ENCODE measurements around the gene TRAF1.

The TRAF1 gene

GRCh38 chr9:120893611-120894307 lies 32.8 kb downstream of the TRAF1 start:
- H3K27me3 ChIP-seq (ENCODE audit: control insufficient read depth, insufficient read depth, low read length): no peaks in the 10 kb centered on the region
- H3K9ac ChIP-seq (ENCODE audit: low read length): no peak overlapping the region
- H3K4me3 ChIP-seq (ENCODE audit: low read length): no peak overlapping the region
- H3K4me1 ChIP-seq (ENCODE audit: control insufficient read depth, insufficient read depth, low read length): peaks cover 4% of the 10 kb centered on the region
- H3K27ac ChIP-seq (ENCODE audit: low read depth, low read length): peak overlapping the region; percentile 27
- H3K36me3 ChIP-seq (ENCODE audit: control insufficient read depth, insufficient read depth, low read length): no peaks in the 10 kb centered on the region

- H3K36me3 ChIP-seq (ENCODE audit: control insufficient read depth, insufficient read depth, low read length): no peaks in the 10 kb centered on the region
Measured at GRCh38 chr9:120892748-120893610, 33.6 kb downstream of the TRAF1 start.

GRCh38 chr9:120891884-120892747 lies 34.5 kb downstream of the TRAF1 start:
- Histone ChIP-seq H3K27ac (ENCODE audit: low read depth, low read length) (no peak overlapping the region), H3K9ac (ENCODE audit: low read length) (no peak overlapping the region), H3K4me3 (ENCODE audit: low read length) (no peak overlapping the region), H3K36me3 (ENCODE audit: control insufficient read depth, insufficient read depth, low read length) (no peaks in the 10 kb centered on the region), H3K4me1 (ENCODE audit: control insufficient read depth, insufficient read depth, low read length) (peaks cover 4% of the 10 kb centered on the region), H3K27me3 (ENCODE audit: control insufficient read depth, insufficient read depth, low read length) (no peaks in the 10 kb centered on the region)

More at GRCh38 chr9:120892748-120893610, 33.6 kb downstream of the TRAF1 start:
- no peak overlapping the region for H3K27ac ChIP-seq (ENCODE audit: low read depth, low read length)
- H3K27me3 ChIP-seq (ENCODE audit: control insufficient read depth, insufficient read depth, low read length): no peaks in the 10 kb centered on the region
- no peak overlapping the region for H3K9ac ChIP-seq (ENCODE audit: low read length)
- peaks cover 4% of the 10 kb centered on the region for H3K4me1 ChIP-seq (ENCODE audit: control insufficient read depth, insufficient read depth, low read length)
- H3K4me3 ChIP-seq (ENCODE audit: low read length): no peak overlapping the region

GRCh38 chr9:120891245-120891883 lies 35.2 kb downstream of the TRAF1 start:
- Histone ChIP-seq H3K4me3 (ENCODE audit: low read length) (no peak overlapping the region), H3K27ac (ENCODE audit: low read depth, low read length) (no peak overlapping the region), H3K4me1 (ENCODE audit: control insufficient read depth, insufficient read depth, low read length) (peaks cover 4% of the 10 kb centered on the region), H3K36me3 (ENCODE audit: control insufficient read depth, insufficient read depth, low read length) (no peaks in the 10 kb centered on the region), H3K9ac (ENCODE audit: low read length) (no peak overlapping the region), H3K27me3 (ENCODE audit: control insufficient read depth, insufficient read depth, low read length) (no peaks in the 10 kb centered on the region)

GRCh38 chr9:120890320-120891244 lies 36.0 kb downstream of the TRAF1 start:
- Histone ChIP-seq H3K4me1 (ENCODE audit: control insufficient read depth, insufficient read depth, low read length) (peaks cover 4% of the 10 kb centered on the region), H3K9ac (ENCODE audit: low read length) (peak overlapping the region; percentile 32)

GRCh38 chr9:120889606-120890271 lies 36.9 kb downstream of the TRAF1 start:
- peak overlapping the region; percentile 35 for H3K27ac ChIP-seq (ENCODE audit: low read depth, low read length)
- no peaks in the 10 kb centered on the region for H3K36me3 ChIP-seq (ENCODE audit: control insufficient read depth, insufficient read depth, low read length)
- H3K4me1 ChIP-seq (ENCODE audit: control insufficient read depth, insufficient read depth, low read length): peaks cover under 1% of the 10 kb centered on the region
- no peaks in the 10 kb centered on the region for H3K27me3 ChIP-seq (ENCODE audit: control insufficient read depth, insufficient read depth, low read length)
- no peak overlapping the region for H3K4me3 ChIP-seq (ENCODE audit: low read length)
- no peak overlapping the region for H3K9ac ChIP-seq (ENCODE audit: low read length)

More at GRCh38 chr9:120890320-120891244, 36.0 kb downstream of the TRAF1 start:
- no peaks in the 10 kb centered on the region for H3K27me3 ChIP-seq (ENCODE audit: control insufficient read depth, insufficient read depth, low read length)
- no peak overlapping the region for H3K4me3 ChIP-seq (ENCODE audit: low read length)
- no peaks in the 10 kb centered on the region for H3K36me3 ChIP-seq (ENCODE audit: control insufficient read depth, insufficient read depth, low read length)
- peak overlapping the region; percentile 62 for H3K27ac ChIP-seq (ENCODE audit: low read depth, low read length)

GRCh38 chr9:120888626-120889025 lies 38.0 kb downstream of the TRAF1 start:
- H3K27me3 ChIP-seq (ENCODE audit: control insufficient read depth, insufficient read depth, low read length): no peaks in the 10 kb centered on the region
- no peak overlapping the region for H3K27ac ChIP-seq (ENCODE audit: low read depth, low read length)
- H3K9ac ChIP-seq (ENCODE audit: low read length): no peak overlapping the region
- H3K4me1 ChIP-seq (ENCODE audit: control insufficient read depth, insufficient read depth, low read length): no peaks in the 10 kb centered on the region
- H3K36me3 ChIP-seq (ENCODE audit: control insufficient read depth, insufficient read depth, low read length): no peaks in the 10 kb centered on the region
- H3K4me3 ChIP-seq (ENCODE audit: low read length): no peak overlapping the region

GRCh38 chr9:120886490-120886967 lies 40.1 kb downstream of the TRAF1 start:
- no peaks in the 10 kb centered on the region for H3K4me1 ChIP-seq (ENCODE audit: control insufficient read depth, insufficient read depth, low read length)
- no peaks in the 10 kb centered on the region for H3K36me3 ChIP-seq (ENCODE audit: control insufficient read depth, insufficient read depth, low read length)
- H3K27me3 ChIP-seq (ENCODE audit: control insufficient read depth, insufficient read depth, low read length): no peaks in the 10 kb centered on the region
- H3K27ac ChIP-seq (ENCODE audit: low read depth, low read length): no peak overlapping the region
- no peak overlapping the region for H3K9ac ChIP-seq (ENCODE audit: low read length)
- H3K4me3 ChIP-seq (ENCODE audit: low read length): no peak overlapping the region

GRCh38 chr9:120885958-120886357 lies 40.6 kb downstream of the TRAF1 start:
- Histone ChIP-seq H3K4me1 (ENCODE audit: control insufficient read depth, insufficient read depth, low read length) (no peaks in the 10 kb centered on the region), H3K27me3 (ENCODE audit: control insufficient read depth, insufficient read depth, low read length) (no peaks in the 10 kb centered on the region), H3K4me3 (ENCODE audit: low read length) (no peak overlapping the region), H3K27ac (ENCODE audit: low read depth, low read length) (no peak overlapping the region), H3K36me3 (ENCODE audit: control insufficient read depth, insufficient read depth, low read length) (no peaks in the 10 kb centered on the region), H3K9ac (ENCODE audit: low read length) (no peak overlapping the region)

- no peak overlapping the region for H3K27ac ChIP-seq (ENCODE audit: low read depth, low read length)
- H3K4me1 ChIP-seq (ENCODE audit: control insufficient read depth, insufficient read depth, low read length): no peaks in the 10 kb centered on the region
- H3K4me3 ChIP-seq (ENCODE audit: low read length): no peak overlapping the region
- H3K9ac ChIP-seq (ENCODE audit: low read length): no peak overlapping the region
- no peaks in the 10 kb centered on the region for H3K36me3 ChIP-seq (ENCODE audit: control insufficient read depth, insufficient read depth, low read length)
- H3K27me3 ChIP-seq (ENCODE audit: control insufficient read depth, insufficient read depth, low read length): no peaks in the 10 kb centered on the region
Measured at GRCh38 chr9:120885457-120885856, 41.1 kb downstream of the TRAF1 start.

GRCh38 chr9:120883608-120883996 lies 43.0 kb downstream of the TRAF1 start:
- Histone ChIP-seq H3K27me3 (ENCODE audit: control insufficient read depth, insufficient read depth, low read length) (no peaks in the 10 kb centered on the region), H3K9ac (ENCODE audit: low read length) (no peak overlapping the region), H3K27ac (ENCODE audit: low read depth, low read length) (no peak overlapping the region), H3K4me3 (ENCODE audit: low read length) (no peak overlapping the region), H3K4me1 (ENCODE audit: control insufficient read depth, insufficient read depth, low read length) (no peaks in the 10 kb centered on the region), H3K36me3 (ENCODE audit: control insufficient read depth, insufficient read depth, low read length) (no peaks in the 10 kb centered on the region)

Data from rectal smooth muscle tissue (tissue), 1 donor.